K562 (cell line): ENCODE results near the gene CEP131. TPM values are rescaled to one million over a fixed set of nuclear protein-coding genes. Genes with fewer than 3 reads are reported as not detected.

ENCODE experiments used
- ATAC-seq: fragments of 200-7000 bp; cut with Tn5 transposase; 3 replicates; pipeline ENCODE4 v1.9.1; 2020; ENCODE audit warnings: moderate library complexity
- BruUV-seq: library from RNA; stranded (reverse); fragments of 400-500 nt; replicated peaks from 2 replicates; lab custom pipeline; 2021; lab: Mats Ljungman, UMichigan
- CTCF ChIA-PET: fragments of 300-600 bp; formaldehyde crosslinking; extraction: SDS; loops from one replicate; lab custom pipeline; 2021; ENCODE audit warnings: low intra/inter-chr PET ratio; lab: Yijun Ruan, JAX
- POLR2A ChIA-PET: fragments of 300-600, 350-650 bp; sonication (Branson Sonifier 250); formaldehyde crosslinking; extraction: SDS; loops from one replicate; lab custom pipeline; 2021; ENCODE audit warnings: antibody characterized with exemption, inconsistent platforms; lab: Yijun Ruan, JAX
- DNase-seq, 4 experiments: peaks; one replicate each; pipeline versions ENCODE4 v3.0.0 to v3.0.0-alpha.2; 2011 to 2018; ENCODE audit warnings: low spot score in 3 of 4, mixed read lengths in 3 of 4; ENCODE audit errors: extremely low read depth in 1 of 4
- FAIRE-seq: peaks from 2 replicates; lab custom pipeline; 2011; peaks lifted over from hg19 to GRCh38; lab: Jason Lieb, UNC
- H2AFZ ChIP-seq: 2 replicates; pipeline ENCODE4 v1.6.0; 2011; ENCODE audit warnings: low read depth, low read length, control low read depth, inconsistent platforms
- H3K27ac ChIP-seq: fragments of 200-600 bp; 3 replicates; pipeline ENCODE4 v1.8.0; 2011; ENCODE audit warnings: low read depth, mild to moderate bottlenecking, control low read depth, inconsistent platforms, low read length, moderate library complexity, mixed read lengths; ENCODE audit errors: extremely low read depth
- H3K27me3 ChIP-seq, 2 experiments: fragments of 300-600 bp in 1 of 2; 2 replicates in 1 of 2; 3 replicates in 1 of 2; pipeline versions ENCODE4 v1.6.0 to v1.8.0; 2011; ENCODE audit warnings: inconsistent platforms in 2 of 2, low read length in 2 of 2, mild to moderate bottlenecking in 1 of 2, mixed read lengths in 1 of 2, moderate library complexity in 1 of 2; ENCODE audit not compliant: control insufficient read depth in 2 of 2, insufficient read depth in 2 of 2
- H3K36me3 ChIP-seq: fragments of 300-600 bp; 3 replicates; pipeline ENCODE4 v1.8.0; 2011; ENCODE audit warnings: mild to moderate bottlenecking, low read length, inconsistent platforms; ENCODE audit not compliant: control insufficient read depth, insufficient read depth
- H3K4me1 ChIP-seq, 2 experiments: fragments of 200-600 bp in 1 of 2; replicated peaks in 1 of 2; 2 replicates in 1 of 2; 3 replicates in 1 of 2; pipeline versions ENCODE4 v1.5.1 to v1.8.0; 2011; ENCODE audit warnings: inconsistent platforms in 2 of 2, low read length in 2 of 2, mild to moderate bottlenecking in 1 of 2, mixed read lengths in 1 of 2, moderate library complexity in 1 of 2; ENCODE audit not compliant: control insufficient read depth in 2 of 2, insufficient read depth in 2 of 2
- H3K4me2 ChIP-seq: 2 replicates; pipeline ENCODE4 v1.6.1; 2011; ENCODE audit warnings: low read length, control low read depth, inconsistent platforms, mixed read lengths; ENCODE audit not compliant: insufficient read depth
- H3K4me3 ChIP-seq: fragments of 200-600 bp; sonication (generic), shearing (Covaris generic); 2 replicates; pipeline ENCODE4 v1.5.1; 2016; ENCODE audit warnings: control low read depth, inconsistent platforms
- H3K79me2 ChIP-seq: fragments of 200-600 bp; 3 replicates; pipeline ENCODE4 v1.8.0; 2011; ENCODE audit warnings: low read length, inconsistent platforms; ENCODE audit not compliant: control insufficient read depth, insufficient read depth
- H3K9ac ChIP-seq, 2 experiments: 2 replicates each; pipeline versions ENCODE4 v1.6.0 to v1.6.1; 2011; ENCODE audit warnings: low read depth in 2 of 2, low read length in 2 of 2, control low read depth in 1 of 2, inconsistent platforms in 1 of 2, mild to moderate bottlenecking in 1 of 2, mixed read lengths in 1 of 2; ENCODE audit not compliant: insufficient read depth in 1 of 2
- H3K9me1 ChIP-seq: one replicate; pipeline ENCODE4 v1.6.0; 2011; ENCODE audit warnings: inconsistent platforms, mild to moderate bottlenecking, low read length, moderate library complexity; ENCODE audit not compliant: control insufficient read depth, insufficient read depth
- H3K9me3 ChIP-seq: replicated peaks from 2 replicates; pipeline ENCODE4 v1.5.1; 2011; ENCODE audit warnings: low read depth, low read length, inconsistent platforms; ENCODE audit not compliant: control insufficient read depth, insufficient read depth
- H4K20me1 ChIP-seq: replicated peaks from 2 replicates; pipeline ENCODE4 v1.6.1; 2011; ENCODE audit warnings: low read length, inconsistent platforms, mixed read lengths; ENCODE audit not compliant: control insufficient read depth, insufficient read depth
- ARID2 ChIP-seq: fragments of 450-650 bp; IDR thresholded peaks from 2 replicates; pipeline ENCODE4 v1.6.1; 2017; ENCODE audit warnings: antibody characterized with exemption, mild to moderate bottlenecking
- ARID4B ChIP-seq: sonication (generic); formaldehyde crosslinking; IDR thresholded peaks from 2 replicates; pipeline ENCODE4 v1.8.0; 2022; ENCODE audit warnings: mild to moderate bottlenecking, missing genetic modification reagents
- CBFA2T2 ChIP-seq: fragments of 450-650 bp; conservative IDR thresholded peaks from 2 replicates; pipeline ENCODE4 v1.6.1; 2017; ENCODE audit warnings: mild to moderate bottlenecking
- CBFA2T3 ChIP-seq: fragments of 450-650 bp; IDR thresholded peaks from 2 replicates; pipeline ENCODE4 v1.6.1; 2017
- CTBP1 ChIP-seq: fragments of 450-650 bp; IDR thresholded peaks from 2 replicates; pipeline ENCODE4 v1.6.1; 2016; ENCODE audit warnings: borderline replicate concordance
- DNMT1 ChIP-seq: fragments of 450-650 bp; IDR thresholded peaks from 2 replicates; pipeline ENCODE4 v1.6.1; 2016; ENCODE audit warnings: antibody characterized with exemption, mild to moderate bottlenecking
- FOXA1 ChIP-seq: fragments of 450-650 bp; IDR thresholded peaks from 2 replicates; pipeline ENCODE4 v1.6.1; 2016; ENCODE audit warnings: mild to moderate bottlenecking, borderline replicate concordance
- HDGF ChIP-seq: fragments of 450-650 bp; IDR thresholded peaks from 2 replicates; pipeline ENCODE4 v1.6.1; 2016
- IRF2 ChIP-seq: sonication (generic); formaldehyde crosslinking; IDR thresholded peaks from 2 replicates; pipeline ENCODE4 v1.8.1; 2022; ENCODE audit warnings: mild to moderate bottlenecking, missing genetic modification reagents
- POU5F1 ChIP-seq: fragments of 150-350 bp; IDR thresholded peaks from 2 replicates; pipeline ENCODE4 v1.6.1; 2014; ENCODE audit warnings: borderline replicate concordance, low read length, low read depth, mild to moderate bottlenecking; ENCODE audit not compliant: partially characterized antibody
- THAP12 ChIP-seq: fragments of 250-450 bp; sonication (Bioruptor Pico); IDR thresholded peaks from 2 replicates; pipeline ENCODE4 v1.9.0; 2021; ENCODE audit warnings: mild to moderate bottlenecking, inconsistent platforms
- ZNF384 ChIP-seq: IDR thresholded peaks from 2 replicates; pipeline ENCODE4 v1.6.1; 2012; ENCODE audit warnings: low read depth, low read length, improper control_type of control experiment
- WGBS: fragments of 100-300 bp; shearing (Covaris generic); methylation state at CpG from one replicate; pipeline ENCODE4 v1.1.6; 2016; ENCODE audit warnings: low coverage, mixed read lengths; ENCODE audit not compliant: insufficient coverage; ENCODE audit errors: missing lambda C conversion rate; 5-methylcytosine and 5-hydroxymethylcytosine counted together
- in situ Hi-C: fragments of 300-500 bp; cut with MboI; formaldehyde crosslinking; loops from 4 replicates; pipeline ENCODE4 v1.15.0; 2018; ENCODE audit warnings: inconsistent platforms, mixed read lengths
- intact Hi-C: fragments of 100-400 bp; cut with micrococcal nuclease; formaldehyde crosslinking; loops from 2 replicates; pipeline ENCODE4 v1.14.2; 2022
- polyA plus RNA-seq, 8 experiments: library from polyadenylated mRNA; depleted of rRNA in 4 of 8; stranded (reverse) in 5 of 8; unstranded in 3 of 8; fragments of >200 nt; fragmentation: Nextera tagmentation in 2 of 8; fragmentation: Illumina TruSeq in 1 of 8; extraction: Ambion mirVana in 2 of 8; extraction: Trizol in 1 of 8; gene quantifications; 2 replicates each; pipeline versions ENCODE4 v1.2.1 to v1.2.3, GENCODE V29; 2011 to 2014; ENCODE audit warnings: inconsistent platforms in 1 of 8, missing spikeins in 1 of 8
- total RNA-seq, 7 experiments: library from RNA; depleted of rRNA in 6 of 7; stranded (reverse); fragments of >200 nt in 6 of 7; fragmentation: Illumina TruSeq in 2 of 7; extraction: Trizol in 2 of 7; gene quantifications; 2 replicates each; pipeline versions ENCODE4 v1.2.1 to v1.2.3, GENCODE V29; 2011 to 2021; ENCODE audit warnings: low replicate concordance in 1 of 7

CEP131 gene
- total and polyA plus RNA-seq, 9 of the 15 experiments (the other 6 are each of a cell fraction or from before 2014, with no cell fraction given) = 0.24 to 21.2 (median 2.3) TPM

- WGBS = 28% methylated on average over 19 of the region's 19 CpGs
- H3K79me2 ChIP-seq = no peaks in the 10 kb centered on the region
- in situ Hi-C loops (no loop called here), intact Hi-C loops (no loop called here)
- ATAC-seq (no peak), DNase-seq (no peak), FAIRE-seq (no peak)
- H3K27me3 ChIP-seq = peaks cover 16 to 60% of the 10 kb centered on the region in 2 experiments; a peak in 4 of 5 replicates
- H3K4me3 ChIP-seq = no peak overlapping the region
- H3K4me1 ChIP-seq = peaks cover 0 to 53% of the 10 kb centered on the region in 2 experiments; a peak in 2 of 5 replicates
- H3K36me3 ChIP-seq = no peaks in the 10 kb centered on the region
- no peaks in the 10 kb centered on the region; the same call in 1 of the 2 replicates for H4K20me1 ChIP-seq
- TF ChIP-seq CBFA2T3 (no peak), DNMT1 (no peak), ZNF384 (no peak), CTBP1 (no peak), THAP12 (CRISPR knock-in tag) (no peak), HDGF (no peak), IRF2 (CRISPR knock-in tag) (no peak), ARID4B (CRISPR knock-in tag) (no peak), CBFA2T2 (no peak), FOXA1 (no peak), ARID2 (no peak), POU5F1 (no peak)
- H3K9ac ChIP-seq = no peak overlapping the region
- CTCF ChIA-PET = no interaction called here
- no peak overlapping the region for H3K4me2 ChIP-seq
- no TSS peak for BruUV-seq
- H3K9me1 ChIP-seq = no peaks in the 10 kb centered on the region
- POLR2A ChIA-PET = interaction anchor here (0.8 to 1.1 kb wide), 3 partner anchors 10 to 38 kb away, joined by 3 read pairs; no protein-coding TSS in a partner anchor
- H3K9me3 ChIP-seq = no peaks in the 10 kb centered on the region
- no peak overlapping the region for H3K27ac ChIP-seq
- no peak overlapping the region for H2AFZ ChIP-seq
Observed at GRCh38 chr17:81181811-81182185, 41.0 kb downstream of the CEP131 start.
